Epithelial cell of esophagus (primary cell): ENCODE results near the gene DNAH3.
A peak's percentile ranks its signal among the peaks of the same experiment; 100 is the strongest.

Experiments used
- DNase-seq: peaks from one replicate; pipeline ENCODE4 v3.0.0; 2010; ENCODE audit warnings: low read depth
- H3K4me3 ChIP-seq: 2 replicates; pipeline ENCODE4 v1.5.1; 2011; ENCODE audit warnings: mild to moderate bottlenecking, low read length, control low read depth
- TF ChIP-seq, protein P1 (sequence below): IDR thresholded peaks from 2 replicates; pipeline ENCODE4 v1.5.1; 2011; ENCODE audit warnings: low read depth, mild to moderate bottlenecking, low read length, control low read depth, inconsistent platforms; ENCODE audit not compliant: insufficient read depth; ENCODE audit errors: missing control alignments

DNAH3 gene

DNA sequence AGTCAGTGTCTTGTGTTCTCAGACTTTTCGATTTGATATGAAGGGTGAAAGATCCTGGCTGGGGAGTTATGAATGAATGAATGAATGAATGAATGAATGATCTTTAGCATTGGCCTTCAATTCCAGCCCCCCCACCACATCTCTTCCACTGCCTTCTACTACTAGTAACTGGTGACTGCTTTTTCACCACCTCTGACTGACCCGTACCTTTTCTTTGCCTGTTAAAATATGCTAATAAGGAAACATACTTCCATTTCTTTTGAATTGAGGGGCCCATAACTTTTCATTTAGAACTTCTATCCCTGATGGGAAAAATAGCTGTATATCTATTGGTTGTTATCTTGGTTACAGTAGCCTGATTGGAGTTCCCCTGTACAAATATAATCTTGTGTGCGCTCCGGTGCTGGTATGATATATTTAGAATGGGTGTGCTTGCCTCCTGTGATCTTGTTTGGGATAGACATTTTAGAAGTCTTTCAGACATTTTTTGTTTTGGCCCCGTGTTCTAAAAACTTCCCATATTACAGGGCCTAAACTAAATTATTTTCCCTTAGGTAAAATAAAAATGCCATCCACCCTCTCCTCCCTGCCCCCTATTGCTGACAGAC, 246.6 kb downstream of the DNAH3 start:
- H3K4me3 ChIP-seq: no peak overlapping the region
- DNase-seq: no peak
- TF ChIP-seq, protein P1, sequence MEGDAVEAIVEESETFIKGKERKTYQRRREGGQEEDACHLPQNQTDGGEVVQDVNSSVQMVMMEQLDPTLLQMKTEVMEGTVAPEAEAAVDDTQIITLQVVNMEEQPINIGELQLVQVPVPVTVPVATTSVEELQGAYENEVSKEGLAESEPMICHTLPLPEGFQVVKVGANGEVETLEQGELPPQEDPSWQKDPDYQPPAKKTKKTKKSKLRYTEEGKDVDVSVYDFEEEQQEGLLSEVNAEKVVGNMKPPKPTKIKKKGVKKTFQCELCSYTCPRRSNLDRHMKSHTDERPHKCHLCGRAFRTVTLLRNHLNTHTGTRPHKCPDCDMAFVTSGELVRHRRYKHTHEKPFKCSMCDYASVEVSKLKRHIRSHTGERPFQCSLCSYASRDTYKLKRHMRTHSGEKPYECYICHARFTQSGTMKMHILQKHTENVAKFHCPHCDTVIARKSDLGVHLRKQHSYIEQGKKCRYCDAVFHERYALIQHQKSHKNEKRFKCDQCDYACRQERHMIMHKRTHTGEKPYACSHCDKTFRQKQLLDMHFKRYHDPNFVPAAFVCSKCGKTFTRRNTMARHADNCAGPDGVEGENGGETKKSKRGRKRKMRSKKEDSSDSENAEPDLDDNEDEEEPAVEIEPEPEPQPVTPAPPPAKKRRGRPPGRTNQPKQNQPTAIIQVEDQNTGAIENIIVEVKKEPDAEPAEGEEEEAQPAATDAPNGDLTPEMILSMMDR: no peak

DNA sequence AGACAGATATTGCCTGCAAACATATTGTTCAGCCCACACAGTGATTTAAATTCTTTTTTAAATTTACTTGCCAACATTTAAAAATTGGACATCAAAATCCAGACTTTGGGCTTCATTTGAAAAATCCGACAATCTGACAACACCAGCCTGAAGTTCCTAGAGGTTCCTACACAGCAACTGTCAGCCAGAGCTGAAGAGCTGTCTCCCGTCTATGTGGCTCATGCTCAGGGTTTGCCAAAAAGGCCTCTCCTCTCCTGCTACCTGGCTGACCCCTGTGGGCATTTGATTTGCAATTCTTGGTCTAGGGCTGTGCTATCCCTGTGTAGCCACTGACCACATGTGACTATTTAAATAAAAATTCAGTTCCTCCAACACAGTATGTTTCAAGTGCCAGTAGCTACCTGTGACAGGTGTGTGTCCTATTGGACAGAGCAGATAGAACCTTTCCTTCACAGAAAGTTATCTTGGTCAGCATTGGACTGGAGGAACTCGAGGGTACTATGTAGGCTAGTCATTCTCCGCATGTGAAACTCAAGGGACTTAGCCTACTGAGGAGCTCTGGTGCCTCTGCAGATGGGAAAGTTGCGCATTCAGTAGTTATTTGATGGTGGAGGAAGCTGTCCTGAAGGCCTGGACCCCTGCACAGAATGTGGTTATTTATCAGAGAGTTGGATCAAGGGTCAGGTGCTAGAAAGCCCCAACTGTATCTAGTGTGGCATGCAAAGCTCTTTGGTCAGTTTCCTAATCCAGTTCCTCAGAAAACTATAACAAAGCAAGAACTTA, 247.3 kb downstream of the DNAH3 start:
- TF ChIP-seq, protein P1: no peak
- no peak for DNase-seq
- H3K4me3 ChIP-seq: no peak overlapping the region

DNA sequence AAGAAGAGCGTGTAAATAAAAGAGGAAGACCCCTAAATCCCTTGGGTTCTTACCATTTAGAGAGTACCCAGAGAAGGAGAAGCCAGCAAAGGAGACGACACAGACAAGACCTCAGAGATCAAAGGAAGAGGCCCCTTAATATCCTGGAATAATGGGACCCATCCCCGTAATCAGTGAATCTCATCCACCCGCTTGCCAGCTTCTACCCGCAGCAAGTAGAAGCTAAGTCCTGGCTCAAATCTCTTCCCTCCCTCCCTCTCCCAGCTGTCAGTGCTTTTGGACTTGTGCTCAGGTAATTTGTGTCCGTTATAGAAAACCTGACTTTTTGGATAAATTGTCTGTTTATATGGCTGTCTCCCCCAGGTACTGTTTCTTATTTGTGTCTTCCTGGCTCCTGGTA, 248.2 kb downstream of the DNAH3 start:
- TF ChIP-seq, protein P1: no peak
- DNase-seq: no peak
- H3K4me3 ChIP-seq: no peak overlapping the region

DNA sequence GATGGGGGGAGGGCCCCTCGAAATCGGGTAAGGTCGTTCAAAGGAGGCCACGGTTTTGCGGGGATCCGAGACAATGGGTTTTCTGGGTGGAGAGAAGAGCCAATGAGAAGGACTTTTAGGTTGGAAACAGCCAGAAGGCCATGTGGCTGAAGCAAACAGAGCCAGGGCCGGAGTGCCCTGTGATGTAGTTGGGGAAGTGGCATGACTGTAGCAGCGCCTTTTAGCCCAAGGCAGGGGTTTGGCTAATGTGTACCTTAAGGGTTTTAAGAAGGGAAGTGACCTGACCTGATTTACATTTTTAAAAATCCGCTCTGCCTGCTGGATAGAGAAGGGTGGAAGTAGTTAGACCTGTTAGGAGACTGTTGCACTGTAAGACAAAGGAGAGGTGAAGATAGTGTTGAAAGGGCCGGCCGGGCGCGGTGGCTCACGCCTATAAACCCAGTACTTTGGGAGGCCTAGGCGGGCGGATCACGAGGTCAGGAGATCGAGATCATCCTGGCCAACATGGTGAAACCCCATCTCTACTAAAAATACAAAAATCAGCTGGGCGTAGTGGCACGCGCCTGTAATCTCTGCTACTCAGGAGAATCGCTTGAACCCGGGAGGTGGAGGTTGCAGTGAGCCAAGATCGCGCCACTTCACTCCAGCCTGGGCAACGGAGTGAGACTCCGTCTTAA, 249.1 kb downstream of the DNAH3 start:
- H3K4me3 ChIP-seq: peak overlapping the region; percentile 84
- TF ChIP-seq, protein P1: no peak
- peak; percentile 89 for DNase-seq

DNA sequence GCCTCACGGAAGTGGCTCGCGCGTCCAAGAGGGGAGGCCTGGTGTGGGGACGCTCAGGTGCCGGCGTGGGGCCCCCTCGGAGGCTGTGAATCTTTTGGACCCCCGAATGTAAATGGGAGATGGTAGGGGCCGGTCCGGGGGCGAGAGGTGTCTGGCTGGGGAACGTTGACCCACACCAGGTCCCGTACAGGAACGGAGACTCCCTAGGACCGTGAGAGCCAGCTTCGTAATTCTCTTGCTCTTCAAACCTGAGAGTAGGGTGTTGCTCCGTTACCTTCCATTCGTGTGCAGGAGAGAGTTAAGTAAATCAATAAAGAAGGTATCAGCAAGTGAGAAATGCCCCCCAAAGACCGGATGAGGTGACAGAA, 249.6 kb downstream of the DNAH3 start:
- H3K4me3 ChIP-seq: peak overlapping the region; percentile 84
- TF ChIP-seq, protein P1: no peak
- peak; percentile 41 for DNase-seq

DNA sequence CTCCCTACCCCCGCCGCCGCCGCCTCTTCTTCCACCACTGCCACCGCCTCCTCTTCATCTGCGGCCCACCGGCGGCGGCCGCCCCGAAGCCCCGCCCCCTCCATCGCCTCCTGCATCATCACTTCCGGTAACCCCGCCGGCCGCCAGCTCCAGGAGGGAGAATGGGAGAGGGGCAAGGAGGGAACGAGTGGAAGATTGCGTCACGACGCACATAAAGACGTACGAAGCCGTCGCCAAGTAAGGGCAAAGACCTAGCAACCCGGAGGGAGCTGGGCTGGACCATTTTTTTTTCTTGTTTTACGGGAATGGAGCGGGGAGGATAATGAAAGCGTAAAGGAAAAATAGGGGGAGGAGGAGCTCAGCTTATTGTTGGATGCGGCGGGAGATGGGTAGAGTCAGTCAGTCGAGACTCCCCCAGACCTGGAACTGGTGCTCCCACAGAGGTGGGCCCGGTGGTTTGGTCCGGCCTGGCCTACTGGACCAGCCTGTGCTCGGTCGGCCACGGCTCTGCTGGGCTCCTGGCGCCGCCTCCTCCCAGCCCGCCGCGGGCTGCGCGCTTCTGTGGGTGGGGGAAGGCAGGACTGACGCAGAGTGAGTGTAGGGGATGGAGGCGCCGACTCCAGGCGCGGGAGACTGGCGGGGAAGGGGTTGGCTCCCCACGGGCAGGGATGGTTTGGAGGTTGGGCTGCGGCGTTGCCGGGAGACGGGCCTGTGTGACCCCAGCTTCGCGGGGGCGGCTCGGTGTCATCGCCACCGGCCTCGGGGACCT, 250.2 kb downstream of the DNAH3 start, which contains the start of the genes DCUN1D3 and LYRM1:
DCUN1D3 (minus strand) TSS at position 60 of the 769 bp plus-strand sequence. CDS start 37,820 bp downstream, outside the sequence.
LYRM1 (plus strand) TSS at position 473 of the 769 bp plus-strand sequence. CDS start 14,785 bp downstream, outside the sequence.
- peak within 1 kb of the TSS; percentile 84 for H3K4me3 ChIP-seq
- TF ChIP-seq, protein P1: no peak
- DNase-seq: peak; percentile 98
